Neural cell (in vitro differentiated cells): Measurements from ENCODE around the gene TXNL4A.

ENCODE experiments used
- CTCF ChIP-seq: fragments of 450-650 bp; IDR thresholded peaks from 2 replicates; pipeline ENCODE4 v1.5.1; 2014; ENCODE audit warnings: antibody characterized with exemption, mild to moderate bottlenecking, moderate library complexity; ENCODE audit not compliant: poor library complexity, severe bottlenecking
- EP300 ChIP-seq: fragments of 450-650 bp; conservative IDR thresholded peaks from 2 replicates; pipeline ENCODE4 v1.6.1; 2014; ENCODE audit warnings: antibody characterized with exemption, mild to moderate bottlenecking, moderate library complexity; ENCODE audit not compliant: poor library complexity, severe bottlenecking
- EZH2 ChIP-seq: fragments of 200-600, 300-800 bp; shearing (Covaris generic), sonication (generic); IDR thresholded peaks from 2 replicates; pipeline ENCODE4 v1.6.1; 2014; ENCODE audit warnings: antibody characterized with exemption, low read length, borderline replicate concordance, mild to moderate bottlenecking; ENCODE audit not compliant: insufficient read depth, poor library complexity, severe bottlenecking
- MXI1 ChIP-seq: fragments of 450-650 bp; conservative IDR thresholded peaks from 2 replicates; pipeline ENCODE4 v1.6.1; 2014; ENCODE audit warnings: antibody characterized with exemption, mild to moderate bottlenecking; ENCODE audit not compliant: poor library complexity, severe bottlenecking
- POLR2AphosphoS5 ChIP-seq: IDR thresholded peaks from 2 replicates; pipeline ENCODE4 v1.6.1; 2012
- RAD21 ChIP-seq: fragments of 450-650 bp; conservative IDR thresholded peaks from 2 replicates; pipeline ENCODE4 v1.6.1; 2014; ENCODE audit warnings: antibody characterized with exemption, mild to moderate bottlenecking, moderate library complexity
- REST ChIP-seq: IDR thresholded peaks from 2 replicates; pipeline ENCODE4 v1.6.1; 2012; ENCODE audit warnings: borderline replicate concordance
- TAF1 ChIP-seq: IDR thresholded peaks from 2 replicates; pipeline ENCODE4 v1.6.1; 2012; ENCODE audit warnings: low read depth

DNA sequence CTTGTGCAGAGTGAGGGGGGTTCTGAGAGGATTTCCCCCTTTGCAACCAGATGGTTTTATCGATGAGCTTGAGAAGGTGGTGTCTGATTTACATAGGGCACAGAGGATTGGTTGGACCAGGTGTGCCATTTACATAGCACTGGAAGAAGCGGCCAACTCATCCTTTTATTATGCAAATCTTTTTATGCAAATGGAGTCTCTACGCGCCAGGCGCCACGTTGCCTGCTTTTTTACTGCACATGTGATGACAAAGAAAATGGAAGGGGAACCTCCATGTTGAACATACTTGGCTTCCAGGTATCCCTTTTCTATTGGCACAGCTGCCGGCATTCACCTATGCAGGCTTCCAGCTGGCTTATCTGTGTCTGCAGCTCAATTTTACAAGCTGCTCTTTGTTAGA lies 18.4 kb upstream of the TXNL4A start:
- TF ChIP-seq MXI1, result no peak
- TF ChIP-seq CTCF, result no peak
- no peak for TF ChIP-seq POLR2AphosphoS5
- TF ChIP-seq REST, result no peak
- no peak for TF ChIP-seq EP300
- no peak for TF ChIP-seq TAF1
- TF ChIP-seq EZH2, result no peak
- no peak for TF ChIP-seq RAD21
